Measurements from ENCODE around the gene PIK3C2B.

GRCh38 chr1:204454476-204454875 lies 40.1 kb downstream of the PIK3C2B start:
- TF ChIP-seq, protein P1, sequence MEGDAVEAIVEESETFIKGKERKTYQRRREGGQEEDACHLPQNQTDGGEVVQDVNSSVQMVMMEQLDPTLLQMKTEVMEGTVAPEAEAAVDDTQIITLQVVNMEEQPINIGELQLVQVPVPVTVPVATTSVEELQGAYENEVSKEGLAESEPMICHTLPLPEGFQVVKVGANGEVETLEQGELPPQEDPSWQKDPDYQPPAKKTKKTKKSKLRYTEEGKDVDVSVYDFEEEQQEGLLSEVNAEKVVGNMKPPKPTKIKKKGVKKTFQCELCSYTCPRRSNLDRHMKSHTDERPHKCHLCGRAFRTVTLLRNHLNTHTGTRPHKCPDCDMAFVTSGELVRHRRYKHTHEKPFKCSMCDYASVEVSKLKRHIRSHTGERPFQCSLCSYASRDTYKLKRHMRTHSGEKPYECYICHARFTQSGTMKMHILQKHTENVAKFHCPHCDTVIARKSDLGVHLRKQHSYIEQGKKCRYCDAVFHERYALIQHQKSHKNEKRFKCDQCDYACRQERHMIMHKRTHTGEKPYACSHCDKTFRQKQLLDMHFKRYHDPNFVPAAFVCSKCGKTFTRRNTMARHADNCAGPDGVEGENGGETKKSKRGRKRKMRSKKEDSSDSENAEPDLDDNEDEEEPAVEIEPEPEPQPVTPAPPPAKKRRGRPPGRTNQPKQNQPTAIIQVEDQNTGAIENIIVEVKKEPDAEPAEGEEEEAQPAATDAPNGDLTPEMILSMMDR (IDR thresholded peaks at IDR 0.05), result no peak
- no peak for TF ChIP-seq POLR2AphosphoS5 (IDR thresholded peaks at IDR 0.05)
- TF ChIP-seq EP300 (IDR thresholded peaks at IDR 0.05), result no peak
- TF ChIP-seq POLR2A (IDR thresholded peaks at IDR 0.05), result no peak

All from gastroesophageal sphincter (tissue), 3 donors.